Nephron progenitor cell (in vitro differentiated cells): Measurements from ENCODE around the gene MRO.

Experiments used
- DNase-seq: peaks from one replicate; pipeline ENCODE4 v3.0.0; 2021
- H3K27ac Mint-ChIP-seq: 2 replicates; pipeline ENCODE4 v1.8.0; 2021; ENCODE audit warnings: mild to moderate bottlenecking, moderate library complexity, mixed read lengths
- H3K27me3 Mint-ChIP-seq: 2 replicates; pipeline ENCODE4 v1.8.0; 2021; ENCODE audit warnings: mild to moderate bottlenecking, low read depth, mixed read lengths; ENCODE audit not compliant: poor library complexity
- H3K36me3 Mint-ChIP-seq: 2 replicates; pipeline ENCODE4 v1.8.0; 2021; ENCODE audit warnings: low read depth, mixed read lengths
- H3K4me1 Mint-ChIP-seq: 2 replicates; pipeline ENCODE4 v1.8.0; 2021; ENCODE audit warnings: mixed read lengths
- H3K4me3 Mint-ChIP-seq: 2 replicates; pipeline ENCODE4 v1.8.0; 2021; ENCODE audit warnings: mild to moderate bottlenecking, moderate library complexity, mixed read lengths
- H3K9me3 Mint-ChIP-seq: 2 replicates; pipeline ENCODE4 v1.8.0; 2021; ENCODE audit warnings: mild to moderate bottlenecking, moderate library complexity, mixed read lengths
- TF ChIP-seq, protein P1 (sequence below): fragments of 200-600 bp; sonication (generic); IDR thresholded peaks from 2 replicates; pipeline ENCODE4 v1.5.0; 2021; ENCODE audit warnings: antibody characterized with exemption

Gene MRO

DNA sequence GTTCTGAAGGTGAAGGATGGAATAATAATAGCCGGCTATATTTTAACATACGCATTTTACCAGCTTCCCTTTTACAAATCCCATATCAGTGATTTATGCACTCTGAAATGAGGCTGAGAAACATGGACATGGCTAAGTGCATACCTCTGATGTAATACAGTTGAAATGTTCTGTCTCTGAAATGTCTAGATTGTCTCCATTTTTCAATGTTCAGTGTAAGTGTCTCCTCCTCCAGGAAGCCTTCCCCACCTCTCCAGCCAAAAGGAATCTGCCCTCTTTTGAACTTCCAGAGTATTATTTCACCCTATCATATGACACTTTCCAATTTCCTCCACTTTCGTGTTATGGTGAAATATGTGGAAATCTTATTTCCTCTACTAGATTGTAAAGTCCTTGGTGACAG lies 29.6 kb upstream of the MRO start:
- DNase-seq = no peak
- no peak overlapping the region for H3K27ac Mint-ChIP-seq
- TF ChIP-seq, protein P1, sequence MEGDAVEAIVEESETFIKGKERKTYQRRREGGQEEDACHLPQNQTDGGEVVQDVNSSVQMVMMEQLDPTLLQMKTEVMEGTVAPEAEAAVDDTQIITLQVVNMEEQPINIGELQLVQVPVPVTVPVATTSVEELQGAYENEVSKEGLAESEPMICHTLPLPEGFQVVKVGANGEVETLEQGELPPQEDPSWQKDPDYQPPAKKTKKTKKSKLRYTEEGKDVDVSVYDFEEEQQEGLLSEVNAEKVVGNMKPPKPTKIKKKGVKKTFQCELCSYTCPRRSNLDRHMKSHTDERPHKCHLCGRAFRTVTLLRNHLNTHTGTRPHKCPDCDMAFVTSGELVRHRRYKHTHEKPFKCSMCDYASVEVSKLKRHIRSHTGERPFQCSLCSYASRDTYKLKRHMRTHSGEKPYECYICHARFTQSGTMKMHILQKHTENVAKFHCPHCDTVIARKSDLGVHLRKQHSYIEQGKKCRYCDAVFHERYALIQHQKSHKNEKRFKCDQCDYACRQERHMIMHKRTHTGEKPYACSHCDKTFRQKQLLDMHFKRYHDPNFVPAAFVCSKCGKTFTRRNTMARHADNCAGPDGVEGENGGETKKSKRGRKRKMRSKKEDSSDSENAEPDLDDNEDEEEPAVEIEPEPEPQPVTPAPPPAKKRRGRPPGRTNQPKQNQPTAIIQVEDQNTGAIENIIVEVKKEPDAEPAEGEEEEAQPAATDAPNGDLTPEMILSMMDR = no peak
- H3K27me3 Mint-ChIP-seq = peaks cover 7% of the 10 kb centered on the region
- H3K36me3 Mint-ChIP-seq = no peaks in the 10 kb centered on the region
- peaks cover 25% of the 10 kb centered on the region for H3K4me1 Mint-ChIP-seq
- H3K4me3 Mint-ChIP-seq = no peak overlapping the region
- H3K9me3 Mint-ChIP-seq = peaks cover 5% of the 10 kb centered on the region

DNA sequence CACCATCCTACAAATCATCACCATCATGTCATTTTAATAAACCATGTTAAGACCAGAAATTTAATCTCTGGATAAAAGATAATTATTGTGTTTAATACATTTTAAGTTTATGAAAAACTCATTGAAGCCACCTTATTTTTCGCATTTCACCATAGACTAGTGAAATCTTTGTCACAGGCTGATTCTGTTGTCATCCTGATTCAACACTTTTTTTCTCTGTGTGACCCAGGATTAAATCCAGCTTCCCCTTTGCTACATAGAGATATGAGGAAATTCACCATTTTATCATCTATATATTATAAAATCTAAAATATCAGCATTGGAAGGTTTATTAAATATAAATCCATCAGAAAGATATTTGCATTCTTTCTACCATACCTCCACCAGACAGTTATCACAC lies 29.2 kb upstream of the MRO start:
- TF ChIP-seq, protein P1 = no peak
- Mint-ChIP-seq H3K36me3 (no peaks in the 10 kb centered on the region), H3K4me1 (peaks cover 21% of the 10 kb centered on the region), H3K9me3 (peaks cover 5% of the 10 kb centered on the region), H3K27ac (no peak overlapping the region), H3K4me3 (no peak overlapping the region), H3K27me3 (peaks cover 7% of the 10 kb centered on the region)
- no peak for DNase-seq

DNA sequence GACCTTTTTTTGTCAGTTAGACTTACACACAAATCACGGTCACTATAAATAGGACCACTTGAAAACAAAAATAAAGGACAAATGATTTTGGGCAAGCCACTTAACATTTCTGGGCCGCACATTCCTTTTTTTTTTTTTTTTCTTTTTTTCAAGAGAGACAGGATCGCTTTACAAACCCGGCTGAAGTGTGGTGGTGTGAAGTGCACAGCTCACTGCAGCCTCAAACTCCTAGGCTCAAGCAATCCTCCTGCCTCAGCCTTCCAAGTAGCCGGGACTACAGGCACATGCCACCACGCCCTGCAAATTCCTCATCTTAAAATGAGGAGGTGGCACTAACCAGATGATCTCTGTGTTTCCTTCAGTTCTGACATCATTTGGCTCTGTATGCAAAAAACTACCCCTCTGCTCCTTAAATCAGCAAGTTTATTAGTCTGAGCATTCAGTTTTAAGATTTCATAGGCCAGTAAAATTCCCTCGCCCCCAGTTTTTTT lies 28.3 kb upstream of the MRO start:
- H3K36me3 Mint-ChIP-seq = no peaks in the 10 kb centered on the region
- no peak overlapping the region for H3K27ac Mint-ChIP-seq
- H3K4me1 Mint-ChIP-seq = peaks cover 16% of the 10 kb centered on the region
- H3K4me3 Mint-ChIP-seq = no peak overlapping the region
- TF ChIP-seq, protein P1 = no peak
- no peak for DNase-seq
- peaks cover 7% of the 10 kb centered on the region for H3K27me3 Mint-ChIP-seq
- H3K9me3 Mint-ChIP-seq = peaks cover 5% of the 10 kb centered on the region

DNA sequence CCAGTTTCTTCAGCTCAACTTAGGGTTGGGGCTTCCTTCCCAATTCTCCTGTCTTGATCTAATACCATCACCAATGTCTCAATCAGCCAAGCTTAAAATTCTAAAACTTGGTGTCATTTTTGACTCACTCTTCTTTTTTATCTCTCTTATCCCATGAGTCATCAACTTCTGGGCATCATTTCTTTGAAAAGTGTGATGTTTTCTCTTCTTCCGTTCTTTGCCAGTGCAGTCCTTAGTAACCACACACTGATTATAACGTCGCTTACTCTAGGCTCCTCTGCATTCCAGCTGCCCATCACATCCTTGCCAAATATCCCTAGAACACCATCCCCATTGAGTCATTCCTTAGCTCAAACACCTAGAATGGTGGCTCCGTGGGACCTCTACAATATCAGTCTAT lies 27.4 kb upstream of the MRO start:
- Mint-ChIP-seq H3K27me3 (peaks cover 4% of the 10 kb centered on the region), H3K4me3 (no peak overlapping the region), H3K27ac (no peak overlapping the region), H3K4me1 (peaks cover 11% of the 10 kb centered on the region), H3K9me3 (no peaks in the 10 kb centered on the region), H3K36me3 (no peaks in the 10 kb centered on the region)
- TF ChIP-seq, protein P1 = no peak
- no peak for DNase-seq

DNA sequence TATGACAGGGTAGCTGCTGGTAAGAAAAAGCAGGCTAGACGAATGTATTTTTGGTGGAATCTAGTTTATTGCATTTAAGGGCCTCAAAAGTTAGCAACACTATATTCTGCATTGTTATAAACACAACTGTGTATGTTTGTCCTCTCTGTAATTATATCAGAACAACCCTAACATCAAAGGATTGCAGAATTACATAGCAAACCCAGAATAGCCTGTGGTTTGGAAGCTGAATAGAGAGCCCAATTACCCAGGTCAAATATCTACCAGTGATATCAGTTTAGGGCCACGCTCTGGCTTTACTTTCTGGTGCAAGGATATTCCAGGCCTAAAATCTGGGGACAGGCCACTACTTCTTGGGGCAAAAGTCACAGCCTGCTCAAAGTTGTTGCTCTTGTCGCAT lies 25.1 kb upstream of the MRO start:
- H3K27ac Mint-ChIP-seq = no peak overlapping the region
- TF ChIP-seq, protein P1 = no peak
- peaks cover 4% of the 10 kb centered on the region for H3K27me3 Mint-ChIP-seq
- no peaks in the 10 kb centered on the region for H3K36me3 Mint-ChIP-seq
- DNase-seq = no peak
- no peaks in the 10 kb centered on the region for H3K9me3 Mint-ChIP-seq
- no peaks in the 10 kb centered on the region for H3K4me1 Mint-ChIP-seq
- H3K4me3 Mint-ChIP-seq = no peak overlapping the region

DNA sequence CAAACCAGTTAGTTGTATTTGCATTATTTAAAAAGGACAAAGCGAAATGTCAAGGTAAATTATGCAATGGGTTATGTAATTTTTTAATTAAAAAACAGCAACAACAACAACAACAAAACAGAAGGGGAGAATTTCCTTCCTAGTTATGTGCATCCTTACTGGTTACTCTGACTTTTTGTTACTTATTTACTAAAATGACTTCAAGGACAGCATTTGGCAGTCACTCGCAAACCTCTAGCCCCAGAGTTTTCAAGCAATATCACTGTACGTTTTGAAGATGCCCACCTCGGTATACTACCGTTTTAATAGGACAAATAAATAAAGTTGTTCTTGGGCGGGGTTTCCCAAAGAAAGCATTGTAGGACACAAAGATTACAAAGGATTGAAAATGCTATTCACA lies 24.7 kb upstream of the MRO start:
- H3K27me3 Mint-ChIP-seq = peaks cover 4% of the 10 kb centered on the region
- no peaks in the 10 kb centered on the region for H3K4me1 Mint-ChIP-seq
- no peaks in the 10 kb centered on the region for H3K9me3 Mint-ChIP-seq
- H3K36me3 Mint-ChIP-seq = no peaks in the 10 kb centered on the region
- DNase-seq = no peak
- TF ChIP-seq, protein P1 = no peak
- H3K27ac Mint-ChIP-seq = no peak overlapping the region
- H3K4me3 Mint-ChIP-seq = no peak overlapping the region
